Urothelium cell line (cell line): ENCODE data around the gene NUDT22.

Experiments
- DNase-seq: peaks from one replicate; pipeline ENCODE4 v3.0.0; 2011; ENCODE audit warnings: low spot score, mixed read lengths
- FAIRE-seq: peaks from 2 replicates; lab custom pipeline; 2011; peaks lifted over from hg19 to GRCh38; lab: Jason Lieb, UNC

NUDT22 gene

DNA sequence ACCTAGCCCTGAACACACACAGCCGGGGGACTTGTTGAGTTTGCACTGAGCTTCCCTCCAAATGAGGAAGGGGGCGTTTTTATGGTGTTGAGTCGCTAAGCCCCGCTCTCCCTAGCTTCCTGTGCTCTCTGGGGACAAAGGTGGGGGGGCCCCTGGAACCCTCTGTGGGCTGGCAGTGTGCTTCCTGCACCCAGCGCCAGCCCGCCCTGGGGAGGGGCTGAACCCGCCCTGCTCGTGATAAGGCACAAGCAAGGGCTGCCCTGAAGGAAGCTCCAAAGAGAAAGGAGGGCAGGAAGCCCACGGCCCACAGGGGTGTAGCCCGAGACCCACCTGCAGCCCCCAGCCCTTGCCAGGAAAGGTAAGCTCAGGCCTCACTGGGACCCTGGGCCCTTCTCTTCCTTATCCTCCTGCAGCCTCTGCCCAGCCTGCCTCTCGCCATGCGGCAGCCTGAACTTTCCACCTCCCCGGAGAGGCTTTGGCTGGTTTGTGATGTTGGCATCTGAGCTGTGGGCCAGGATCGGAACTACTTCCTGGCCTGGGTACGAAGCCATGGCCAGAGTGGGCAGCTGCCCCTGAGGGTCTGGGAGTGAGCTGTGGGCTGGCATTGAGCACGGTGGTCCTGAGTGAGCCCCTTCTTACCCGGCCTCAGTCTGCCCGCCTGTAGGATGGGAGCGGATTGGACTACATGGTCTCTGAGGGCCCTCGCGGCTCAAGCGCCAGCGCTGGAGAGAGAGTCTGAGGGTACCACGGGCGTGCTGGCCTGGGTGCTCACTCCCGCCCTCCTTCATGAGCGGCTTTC lies 19.4 kb upstream of the NUDT22 start, which contains the start of gene FERMT3:
FERMT3 (plus strand) TSS at position 265 of the 799 bp plus-strand sequence. CDS start 644 bp downstream, outside the sequence.
- FAIRE-seq (no peak), DNase-seq (no peak)

- FAIRE-seq (no peak), DNase-seq (no peak)
Measured at GRCh38 chr11:64207256-64208085, 18.6 kb upstream of the NUDT22 start.

GRCh38 chr11:64208086-64208795 lies 17.8 kb upstream of the NUDT22 start:
- FAIRE-seq (no peak), DNase-seq (no peak)

DNA sequence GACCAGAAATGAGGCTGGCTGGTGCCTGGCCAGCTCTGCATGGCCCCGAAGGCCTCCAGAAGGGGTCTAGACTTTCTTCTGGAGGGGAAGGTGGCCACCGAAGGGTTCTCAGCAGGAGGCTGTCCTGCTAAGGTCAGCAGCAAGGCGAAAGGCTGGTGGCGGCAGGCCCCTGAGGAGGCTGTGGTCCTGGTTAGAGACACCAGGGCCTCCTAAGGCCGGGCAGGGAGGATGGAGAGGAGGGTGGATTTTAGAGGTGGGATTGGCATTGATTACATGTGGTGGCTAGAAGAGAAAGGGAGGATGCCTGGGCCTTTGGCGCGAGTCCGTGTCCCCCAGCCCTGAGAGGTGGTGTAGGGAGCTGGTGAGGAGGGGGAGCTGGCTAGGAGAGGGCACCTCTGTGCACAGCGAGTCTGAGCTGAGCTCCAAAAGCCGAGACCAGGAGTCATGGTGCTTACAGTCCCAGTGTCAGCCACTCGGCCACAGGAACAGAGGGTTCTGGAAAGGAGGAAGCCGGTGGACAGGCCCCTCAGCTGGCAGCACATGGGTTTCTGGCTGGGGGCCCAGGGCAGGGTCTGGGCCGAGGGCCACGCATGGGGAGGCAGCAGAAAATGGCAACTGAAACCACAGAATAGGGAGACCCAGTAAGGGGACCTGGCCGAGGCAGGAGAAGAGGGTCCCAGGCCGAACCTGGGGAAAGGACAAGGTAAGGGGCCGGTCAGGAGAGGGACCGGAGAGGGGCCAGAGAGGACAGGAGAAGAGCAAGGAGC lies 17.1 kb upstream of the NUDT22 start:
- DNase-seq (no peak), FAIRE-seq (no peak)

- FAIRE-seq (no peak), DNase-seq (no peak)
Measured at GRCh38 chr11:64209563-64209843, 16.6 kb upstream of the NUDT22 start.

GRCh38 chr11:64210301-64211020 lies 15.6 kb upstream of the NUDT22 start:
- FAIRE-seq, result no peak
- no peak for DNase-seq

DNA sequence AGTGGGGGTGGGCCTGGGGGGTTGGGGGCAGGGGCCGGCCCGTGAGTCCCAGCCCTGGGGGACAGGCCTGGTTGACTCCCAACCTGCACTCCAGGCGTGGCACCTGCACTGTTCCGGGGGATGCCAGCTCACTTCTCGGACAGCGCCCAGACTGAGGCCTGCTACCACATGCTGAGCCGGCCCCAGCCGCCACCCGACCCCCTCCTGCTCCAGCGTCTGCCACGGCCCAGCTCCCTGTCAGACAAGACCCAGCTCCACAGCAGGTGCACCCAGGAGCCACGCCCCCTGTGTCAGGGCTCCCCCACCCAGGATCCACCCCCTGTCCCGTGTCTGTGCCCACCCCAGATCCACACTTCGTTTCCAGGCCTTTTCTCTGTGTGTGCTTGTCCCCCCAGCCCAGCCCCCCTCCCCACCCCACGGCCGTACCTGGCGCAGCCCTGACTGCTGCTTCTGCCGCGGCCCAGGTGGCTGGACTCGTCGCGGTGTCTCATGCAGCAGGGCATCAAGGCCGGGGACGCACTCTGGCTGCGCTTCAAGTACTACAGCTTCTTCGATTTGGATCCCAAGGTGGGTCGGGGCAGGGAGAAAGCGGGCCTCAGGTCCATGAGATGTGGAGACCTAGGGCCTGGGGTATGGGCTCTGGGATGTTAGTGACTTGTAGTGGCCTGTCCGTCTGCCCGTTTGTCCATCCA lies 14.7 kb upstream of the NUDT22 start:
- DNase-seq (no peak), FAIRE-seq (no peak)

DNA sequence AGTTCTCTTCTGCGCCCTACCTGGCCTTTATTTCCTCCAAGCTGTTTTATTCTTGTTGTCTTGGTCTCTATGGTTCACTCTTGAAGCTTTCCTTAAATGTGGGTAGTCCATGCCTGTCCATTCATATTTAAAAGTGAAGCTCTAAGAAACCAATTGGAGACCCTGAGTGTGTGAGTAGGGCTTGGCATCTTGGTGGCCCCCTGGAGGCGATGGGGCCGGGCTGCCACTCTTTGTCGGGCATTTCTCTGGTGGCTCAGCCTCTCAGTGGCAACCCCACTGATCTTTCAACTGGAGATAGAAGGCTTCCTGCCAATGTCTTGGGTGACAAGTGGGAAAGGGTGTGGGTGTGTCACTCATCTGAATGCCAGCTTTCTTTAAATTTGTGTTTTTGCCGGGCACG lies 9.2 kb upstream of the NUDT22 start:
- FAIRE-seq, result no peak
- DNase-seq, result no peak

DNA sequence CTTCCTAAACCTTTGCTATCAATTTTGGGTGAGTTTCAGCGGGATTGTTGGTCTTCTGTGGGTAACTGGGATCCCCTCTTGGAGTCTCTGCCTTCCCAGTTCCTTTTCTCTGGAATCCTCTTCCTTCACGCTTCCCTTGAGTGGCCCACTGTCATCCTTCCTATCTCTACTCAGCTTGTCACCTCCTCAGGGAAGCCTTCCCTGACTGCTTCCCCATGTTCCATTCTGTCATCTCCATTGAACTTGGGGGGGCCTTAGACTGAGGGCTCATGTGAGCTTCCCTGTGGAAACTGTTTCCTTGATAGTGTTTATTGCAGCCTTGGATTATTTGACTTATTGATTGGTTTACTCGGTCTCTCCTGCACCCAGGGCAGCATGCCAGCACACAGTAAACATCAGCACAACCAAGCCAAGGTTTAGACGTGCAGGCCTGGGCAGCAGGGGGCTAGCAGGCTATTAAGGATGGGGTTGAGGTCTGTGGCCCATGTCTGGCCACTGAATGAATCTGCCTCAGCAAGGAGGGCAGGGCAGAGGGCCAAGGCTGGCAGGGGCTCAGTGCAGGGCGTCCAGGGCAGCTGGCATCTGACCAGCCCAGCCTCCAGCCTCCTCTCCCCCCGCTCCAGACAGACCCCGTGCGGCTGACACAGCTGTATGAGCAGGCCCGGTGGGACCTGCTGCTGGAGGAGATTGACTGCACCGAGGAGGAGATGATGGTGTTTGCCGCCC lies 7.3 kb upstream of the NUDT22 start:
- DNase-seq, result no peak
- no peak for FAIRE-seq

GRCh38 chr11:64219354-64219684 lies 6.8 kb upstream of the NUDT22 start:
- no peak for DNase-seq
- FAIRE-seq, result no peak

- no peak for DNase-seq
- FAIRE-seq, result no peak
Measured at GRCh38 chr11:64219755-64220154, 6.3 kb upstream of the NUDT22 start.

DNA sequence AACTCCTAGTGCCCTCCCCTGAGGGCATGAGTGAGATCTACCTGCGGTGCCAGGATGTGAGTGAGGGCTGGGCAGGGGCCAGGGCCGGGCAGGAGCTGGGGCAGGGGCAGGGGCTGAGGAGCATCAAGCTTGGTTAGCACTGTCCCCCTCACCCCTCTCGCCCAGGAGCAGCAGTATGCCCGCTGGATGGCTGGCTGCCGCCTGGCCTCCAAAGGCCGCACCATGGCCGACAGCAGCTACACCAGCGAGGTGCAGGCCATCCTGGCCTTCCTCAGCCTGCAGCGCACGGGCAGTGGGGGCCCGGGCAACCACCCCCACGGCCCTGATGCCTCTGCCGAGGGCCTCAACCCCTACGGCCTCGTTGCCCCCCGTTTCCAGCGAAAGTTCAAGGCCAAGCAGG lies 5.8 kb upstream of the NUDT22 start:
- no peak for DNase-seq
- no peak for FAIRE-seq

- no peak for FAIRE-seq
- DNase-seq, result no peak
Measured at GRCh38 chr11:64220798-64221197, 5.3 kb upstream of the NUDT22 start.

GRCh38 chr11:64222651-64223000 lies 3.4 kb upstream of the NUDT22 start:
- no peak for FAIRE-seq

GRCh38 chr11:64223001-64223651 lies 2.9 kb upstream of the NUDT22 start:
- DNase-seq, result no peak
- no peak for FAIRE-seq

More at GRCh38 chr11:64222651-64223000, 3.4 kb upstream of the NUDT22 start:
- no peak for DNase-seq

DNA sequence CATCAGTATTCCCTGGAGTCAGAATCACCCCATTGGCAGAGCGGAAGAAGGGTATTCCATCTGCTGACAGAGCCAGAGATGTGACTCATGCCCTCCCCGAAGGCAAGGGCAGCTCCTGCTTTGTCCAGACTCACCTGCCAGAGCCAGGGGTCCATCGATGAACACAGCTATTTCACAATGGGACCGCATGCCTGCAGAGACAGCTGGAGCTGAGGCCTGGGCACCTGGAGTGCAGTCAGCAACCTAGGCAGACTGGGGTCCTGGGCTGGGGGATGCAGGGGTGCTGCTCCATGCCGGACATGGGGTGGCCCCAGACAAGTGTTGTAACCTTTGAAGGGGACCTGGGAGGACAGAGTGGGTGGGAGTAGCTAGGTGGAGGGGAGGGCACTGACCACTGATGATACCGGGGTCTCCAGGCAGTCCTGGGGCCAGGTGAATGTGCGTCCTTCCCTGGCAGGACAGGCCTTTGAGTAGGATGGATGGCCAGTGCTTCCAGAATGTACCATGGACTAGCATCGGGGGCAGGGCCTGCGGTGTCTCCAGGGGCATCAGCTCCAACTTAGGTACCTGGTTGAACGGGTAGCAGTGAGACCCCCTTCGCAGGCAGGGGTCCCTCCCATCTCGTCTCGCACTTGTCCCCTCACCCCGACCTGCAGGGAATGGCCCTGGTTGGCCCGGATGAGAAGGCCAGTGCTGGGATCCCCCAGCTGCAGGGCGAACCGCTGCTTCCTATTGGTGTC lies 1.8 kb upstream of the NUDT22 start:
- FAIRE-seq (no peak), DNase-seq (no peak)

- DNase-seq (no peak), FAIRE-seq (no peak)
Measured at GRCh38 chr11:64224891-64225607, 1.0 kb upstream of the NUDT22 start.
